Neuronal stem cell (in vitro differentiated cells): ENCODE results near the gene PLAGL2.
A peak's percentile ranks its signal among the peaks of the same experiment; 100 is the strongest.

Source experiments
- DNase-seq: peaks from one replicate; pipeline ENCODE4 v3.0.0-alpha.2; 2013; ENCODE audit warnings: low spot score
- H2AFZ ChIP-seq: one replicate; pipeline ENCODE4 v1.6.1; 2013; ENCODE audit warnings: mild to moderate bottlenecking, low read length, inconsistent platforms
- H2AK5ac ChIP-seq: 2 replicates; pipeline ENCODE4 v1.6.1; 2013; ENCODE audit warnings: low read depth, mild to moderate bottlenecking, inconsistent platforms, low read length, moderate library complexity, mixed read lengths
- H2BK120ac ChIP-seq: 2 replicates; pipeline ENCODE4 v1.6.1; 2013; ENCODE audit warnings: low read depth, mild to moderate bottlenecking, inconsistent platforms, low read length, moderate library complexity, mixed read lengths
- H2BK12ac ChIP-seq: one replicate; pipeline ENCODE4 v1.6.1; 2013; ENCODE audit warnings: low read length, inconsistent platforms
- H2BK15ac ChIP-seq: 2 replicates; pipeline ENCODE4 v1.6.1; 2013; ENCODE audit warnings: mild to moderate bottlenecking, low read length, inconsistent platforms, mixed read lengths
- H2BK5ac ChIP-seq: one replicate; pipeline ENCODE4 v1.6.1; 2013; ENCODE audit warnings: inconsistent platforms, mild to moderate bottlenecking, low read length, moderate library complexity
- H3K14ac ChIP-seq: one replicate; pipeline ENCODE4 v1.6.1; 2013; ENCODE audit warnings: low read length, inconsistent platforms
- H3K18ac ChIP-seq: 2 replicates; pipeline ENCODE4 v1.6.1; 2013; ENCODE audit warnings: low read length, inconsistent platforms
- H3K23ac ChIP-seq: 2 replicates; pipeline ENCODE4 v1.6.1; 2013; ENCODE audit warnings: low read depth, mild to moderate bottlenecking, mixed read lengths, low read length, inconsistent platforms; ENCODE audit not compliant: poor library complexity
- H3K27ac ChIP-seq: replicated peaks from 3 replicates; pipeline ENCODE4 v1.5.1; 2013; ENCODE audit warnings: low read length, inconsistent platforms
- H3K27me3 ChIP-seq, 3 experiments: 2 replicates each; pipeline ENCODE4 v1.6.1; 2013; ENCODE audit warnings: low read length in 3 of 3, mild to moderate bottlenecking in 2 of 3, inconsistent platforms in 1 of 3, low read depth in 1 of 3, mixed read lengths in 1 of 3, moderate library complexity in 1 of 3; ENCODE audit not compliant: control insufficient read depth in 3 of 3, insufficient read depth in 3 of 3
- H3K36me3 ChIP-seq, 2 donors: replicated peaks in 1 of 2; 2 replicates each; pipeline ENCODE4 v1.6.1; 2013; ENCODE audit warnings: low read length in 2 of 2; ENCODE audit not compliant: control insufficient read depth in 2 of 2, insufficient read depth in 2 of 2
- H3K4ac ChIP-seq: 2 replicates; pipeline ENCODE4 v1.6.1; 2013; ENCODE audit warnings: inconsistent platforms, mild to moderate bottlenecking, low read length, moderate library complexity
- H3K4me1 ChIP-seq, 2 donors: 1 replicate in 1 of 2; 2 replicates in 1 of 2; pipeline ENCODE4 v1.6.1; 2013; ENCODE audit warnings: low read length in 2 of 2, low read depth in 1 of 2; ENCODE audit not compliant: control insufficient read depth in 2 of 2, insufficient read depth in 1 of 2
- H3K4me2 ChIP-seq: one replicate; pipeline ENCODE4 v1.6.1; 2013; ENCODE audit warnings: mild to moderate bottlenecking, low read length, inconsistent platforms; ENCODE audit not compliant: insufficient read depth, poor library complexity, severe bottlenecking
- H3K4me3 ChIP-seq, 2 donors: 2 replicates each; pipeline ENCODE4 v1.5.1; 2013; ENCODE audit warnings: low read length in 2 of 2, mild to moderate bottlenecking in 2 of 2, inconsistent platforms in 1 of 2, moderate library complexity in 1 of 2
- H3K79me1 ChIP-seq: one replicate; pipeline ENCODE4 v1.6.1; 2013; ENCODE audit warnings: low read depth, mild to moderate bottlenecking, inconsistent platforms, low read length, moderate library complexity
- H3K9ac ChIP-seq: one replicate; pipeline ENCODE4 v1.6.1; 2013; ENCODE audit warnings: mild to moderate bottlenecking, low read depth, low read length, inconsistent platforms; ENCODE audit not compliant: poor library complexity
- H3K9me3 ChIP-seq, 2 donors: replicated peaks in 1 of 2; 2 replicates each; pipeline versions ENCODE3 to v1.6.1; 2013; ENCODE audit warnings: low read length in 2 of 2, mild to moderate bottlenecking in 2 of 2, inconsistent platforms in 1 of 2, low read depth in 1 of 2, mixed read lengths in 1 of 2, moderate library complexity in 1 of 2; ENCODE audit not compliant: control insufficient read depth in 2 of 2, insufficient read depth in 1 of 2
- H4K8ac ChIP-seq: one replicate; pipeline ENCODE4 v1.6.1; 2013; ENCODE audit warnings: low read depth, mild to moderate bottlenecking, inconsistent platforms, low read length, moderate library complexity
- H4K91ac ChIP-seq: one replicate; pipeline ENCODE4 v1.6.1; 2013; ENCODE audit warnings: low read length, low read depth, mild to moderate bottlenecking, inconsistent platforms; ENCODE audit not compliant: poor library complexity
- WGBS, 2 donors: extraction: QIAGEN DNeasy Blood & Tissue Kit; methylation state at CpG; one replicate each; pipeline ENCODE4 v1.1.7; 2013; ENCODE audit warnings: missing lambda C conversion rate in 2 of 2, mixed read lengths in 1 of 2; ENCODE audit not compliant: insufficient read length in 2 of 2, insufficient replicate concordance in 1 of 2; ENCODE audit errors: extremely low coverage in 2 of 2; 5-methylcytosine and 5-hydroxymethylcytosine counted together

PLAGL2 gene

DNA sequence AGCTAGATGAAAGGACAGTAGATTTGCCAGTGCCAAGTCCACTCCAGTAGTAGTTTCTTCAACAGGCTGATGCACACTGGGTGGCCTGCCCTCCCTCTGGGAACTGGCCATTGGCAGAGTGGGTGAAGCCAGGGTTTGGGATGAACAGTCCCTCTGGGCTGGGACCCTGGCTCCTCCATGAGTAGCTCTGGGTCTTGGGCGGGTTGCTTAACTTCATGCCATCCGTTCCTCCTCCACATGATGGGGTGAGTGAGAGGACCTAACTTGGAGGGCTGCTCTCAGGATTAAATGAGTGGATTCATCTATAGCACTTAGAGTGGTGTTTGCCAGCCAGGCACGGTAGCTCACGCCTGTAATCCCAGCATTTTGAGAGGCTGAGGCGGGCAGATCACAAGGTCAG is 47.2 kb downstream of the PLAGL2 start:
- no peak overlapping the region for H3K23ac ChIP-seq
- H3K4me3 ChIP-seq = no peak overlapping the region
- no peaks in the 10 kb centered on the region for H3K79me1 ChIP-seq
- no peak overlapping the region for H2AFZ ChIP-seq
- no peak overlapping the region for H4K91ac ChIP-seq
- H3K27me3 ChIP-seq = no peaks in the 10 kb centered on the region
- peaks cover 0 to 2% of the 10 kb centered on the region in 2 donors for H3K4me1 ChIP-seq
- no peak overlapping the region for H2BK5ac ChIP-seq
- H2BK15ac ChIP-seq = no peak overlapping the region
- H2BK120ac ChIP-seq = no peak overlapping the region
- no peak overlapping the region for H3K14ac ChIP-seq
- no peak overlapping the region for H3K27ac ChIP-seq
- WGBS, 2 donors = no CpG with 5 or more reads among the region's 5 CpGs
- no peak for DNase-seq
- H3K4me2 ChIP-seq = no peak overlapping the region
- H3K9me3 ChIP-seq = no peaks in the 10 kb centered on the region
- no peak overlapping the region for H2AK5ac ChIP-seq
- no peak overlapping the region for H3K9ac ChIP-seq
- no peak overlapping the region for H3K18ac ChIP-seq
- H4K8ac ChIP-seq = no peak overlapping the region
- no peak overlapping the region for H2BK12ac ChIP-seq
- H3K36me3 ChIP-seq = peaks cover 48 to 88% of the 10 kb centered on the region in 2 donors
- no peak overlapping the region for H3K4ac ChIP-seq

- H3K23ac ChIP-seq = peak overlapping the region; percentile 22
- H3K14ac ChIP-seq = no peak overlapping the region
- H3K79me1 ChIP-seq = no peaks in the 10 kb centered on the region
- H2AK5ac ChIP-seq = no peak overlapping the region
- H3K4me1 ChIP-seq = peaks cover 0 to 5% of the 10 kb centered on the region in 2 donors
- H3K4me2 ChIP-seq = no peak overlapping the region
- no peak overlapping the region for H3K4me3 ChIP-seq
- no peak overlapping the region for H2BK12ac ChIP-seq
- no peak overlapping the region for H3K9ac ChIP-seq
- no peak for DNase-seq
- no peak overlapping the region for H3K4ac ChIP-seq
- no peaks in the 10 kb centered on the region for H3K9me3 ChIP-seq
- no peak overlapping the region for H3K18ac ChIP-seq
- H2BK120ac ChIP-seq = no peak overlapping the region
- peaks cover 44 to 88% of the 10 kb centered on the region in 2 donors for H3K36me3 ChIP-seq
- no CpG with 5 or more reads among the region's 5 CpGs for WGBS, 2 donors
- H4K91ac ChIP-seq = no peak overlapping the region
- no peak overlapping the region for H3K27ac ChIP-seq
- no peak overlapping the region for H2BK5ac ChIP-seq
- H4K8ac ChIP-seq = no peak overlapping the region
- H2BK15ac ChIP-seq = no peak overlapping the region
- no peak overlapping the region for H2AFZ ChIP-seq
- no peaks in the 10 kb centered on the region for H3K27me3 ChIP-seq
Measured at GRCh38 chr20:32159766-32160221, 47.7 kb downstream of the PLAGL2 start.

DNA sequence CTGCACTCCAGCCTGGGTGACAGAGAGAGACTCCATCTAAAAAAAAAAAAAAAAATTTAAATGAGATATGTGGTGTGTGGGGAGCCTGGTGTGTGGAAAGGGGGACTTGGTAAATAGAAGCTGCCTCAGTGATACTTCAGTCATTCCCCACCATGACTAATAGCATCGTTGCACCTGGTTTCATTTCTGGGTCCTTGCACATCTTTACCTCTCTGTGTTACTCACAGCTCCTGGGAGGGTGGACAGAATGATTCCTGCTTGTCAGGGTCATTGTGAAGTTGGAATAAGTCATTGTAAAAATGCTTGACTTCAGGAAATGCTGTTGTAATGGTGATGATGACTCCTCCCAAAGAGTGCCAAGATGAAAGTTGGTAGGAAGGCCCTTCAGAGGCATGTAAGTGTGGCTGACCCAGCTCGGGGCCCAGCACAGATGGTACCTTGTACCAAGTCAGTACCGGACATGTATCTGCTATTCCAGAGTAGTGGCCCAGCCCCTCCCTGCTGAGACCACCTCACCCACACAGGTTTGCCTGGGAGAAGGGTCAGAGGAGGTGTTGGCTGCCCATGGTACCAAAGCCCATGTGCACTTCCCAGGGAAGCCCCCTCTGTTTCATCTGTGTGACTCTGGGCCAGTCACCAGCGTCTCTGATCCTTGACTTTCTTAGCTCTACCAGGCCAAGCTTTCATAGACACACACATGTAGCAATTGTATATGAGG is 48.4 kb downstream of the PLAGL2 start:
- no peak overlapping the region for H2BK15ac ChIP-seq
- H3K14ac ChIP-seq = no peak overlapping the region
- no peak overlapping the region for H3K4me2 ChIP-seq
- peaks cover 43 to 85% of the 10 kb centered on the region in 2 donors for H3K36me3 ChIP-seq
- H2AFZ ChIP-seq = no peak overlapping the region
- H3K27me3 ChIP-seq = no peaks in the 10 kb centered on the region
- H3K27ac ChIP-seq = no peak overlapping the region
- no peaks in the 10 kb centered on the region for H3K79me1 ChIP-seq
- H3K9me3 ChIP-seq = no peaks in the 10 kb centered on the region
- no peak overlapping the region for H3K9ac ChIP-seq
- H2BK5ac ChIP-seq = no peak overlapping the region
- no peak overlapping the region for H2BK120ac ChIP-seq
- H3K4ac ChIP-seq = no peak overlapping the region
- H2AK5ac ChIP-seq = no peak overlapping the region
- H3K4me1 ChIP-seq = peaks cover 0 to 5% of the 10 kb centered on the region in 2 donors
- no peak overlapping the region for H3K23ac ChIP-seq
- H3K18ac ChIP-seq = no peak overlapping the region
- H4K91ac ChIP-seq = no peak overlapping the region
- no CpG with 5 or more reads among the region's 4 CpGs for WGBS, 2 donors
- no peak overlapping the region for H2BK12ac ChIP-seq
- no peak for DNase-seq
- H4K8ac ChIP-seq = no peak overlapping the region
- no peak overlapping the region for H3K4me3 ChIP-seq

DNA sequence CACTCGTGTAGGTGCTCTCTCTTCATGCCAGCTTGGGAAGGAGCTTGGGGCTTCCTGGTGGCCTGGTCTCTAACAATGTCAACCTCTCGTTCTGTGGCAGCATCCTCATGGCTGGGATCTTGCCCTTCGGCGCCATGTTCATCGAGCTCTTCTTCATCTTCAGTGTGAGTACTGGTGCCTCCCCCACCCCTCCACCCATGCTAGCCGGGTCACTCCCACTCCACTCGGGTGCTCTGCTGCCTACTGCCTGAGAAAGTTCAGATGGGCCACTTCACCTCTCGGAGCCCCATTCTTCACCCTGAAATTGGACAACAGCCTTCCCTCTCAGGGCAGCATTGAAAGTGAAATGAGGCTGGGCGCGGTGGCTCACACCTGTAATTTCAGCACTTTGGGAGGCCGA is 49.2 kb downstream of the PLAGL2 start:
- Histone ChIP-seq H3K4ac (no peak overlapping the region), H2BK15ac (no peak overlapping the region), H3K4me1 (peaks cover 0 to 5% of the 10 kb centered on the region in 2 donors), H3K4me3 (no peak overlapping the region), H3K18ac (no peak overlapping the region), H3K36me3 (peaks cover 44 to 87% of the 10 kb centered on the region in 2 donors), H3K4me2 (no peak overlapping the region), H2BK5ac (no peak overlapping the region), H3K14ac (no peak overlapping the region), H3K23ac (no peak overlapping the region), H4K91ac (no peak overlapping the region), H2AFZ (no peak overlapping the region), H3K27me3 (no peaks in the 10 kb centered on the region), H2AK5ac (no peak overlapping the region), H3K79me1 (no peaks in the 10 kb centered on the region), H3K27ac (no peak overlapping the region), H2BK12ac (no peak overlapping the region), H3K9ac (no peak overlapping the region), H3K9me3 (no peaks in the 10 kb centered on the region), H4K8ac (no peak overlapping the region), H2BK120ac (no peak overlapping the region)
- WGBS, 2 donors = no CpG with 5 or more reads among the region's 11 CpGs
- DNase-seq = no peak
